K562 (cell line): ENCODE data around the gene G6PC3. TPM values are rescaled to one million over a fixed set of nuclear protein-coding genes. Genes with fewer than 3 reads are reported as not detected.

ENCODE experiments used
- BRCA1 ChIP-seq, 2 experiments: fragments of 450-650 bp in 1 of 2; sonication (generic) in 1 of 2; formaldehyde crosslinking in 1 of 2; IDR thresholded peaks; 2 replicates each; pipeline versions ENCODE4 v1.5.0 to v1.6.1; 2017 to 2020; ENCODE audit warnings: mild to moderate bottlenecking in 1 of 2, missing genetic modification reagents in 1 of 2
- BRF1 ChIP-seq: IDR thresholded peaks from 3 replicates; pipeline ENCODE4 v1.6.1; 2011; ENCODE audit warnings: borderline replicate concordance, mild to moderate bottlenecking; ENCODE audit not compliant: insufficient read length; ENCODE audit errors: extremely low read depth
- CHD2 ChIP-seq: IDR thresholded peaks from 2 replicates; pipeline ENCODE4 v1.6.1; 2011; ENCODE audit warnings: low read depth, low read length
- DNMT1 ChIP-seq: fragments of 450-650 bp; IDR thresholded peaks from 2 replicates; pipeline ENCODE4 v1.6.1; 2016; ENCODE audit warnings: antibody characterized with exemption, mild to moderate bottlenecking
- FOSL1 ChIP-seq: fragments of 200-800 bp; sonication (Bioruptor generic); conservative IDR thresholded peaks from 2 replicates; pipeline ENCODE4 v1.6.1; 2016; ENCODE audit warnings: missing genetic modification characterization, missing compliant biosample characterization
- FOXA1 ChIP-seq: fragments of 450-650 bp; IDR thresholded peaks from 2 replicates; pipeline ENCODE4 v1.6.1; 2016; ENCODE audit warnings: mild to moderate bottlenecking, borderline replicate concordance
- HDAC1 ChIP-seq, 2 experiments: fragments of 450-650 bp; IDR thresholded peaks; 2 replicates each; pipeline ENCODE4 v1.6.1; 2016 to 2017; ENCODE audit warnings: inconsistent platforms in 1 of 2, mild to moderate bottlenecking in 1 of 2, moderate library complexity in 1 of 2
- HLTF ChIP-seq: fragments of 450-650 bp; IDR thresholded peaks from 2 replicates; pipeline ENCODE4 v1.6.1; 2016
- KLF16 ChIP-seq: IDR thresholded peaks from 2 replicates; pipeline ENCODE4 v1.6.1; 2016; ENCODE audit warnings: antibody characterized with exemption
- MTA2 ChIP-seq: fragments of 450-650 bp; IDR thresholded peaks from 2 replicates; pipeline ENCODE4 v1.6.1; 2016; ENCODE audit warnings: low read depth
- NFRKB ChIP-seq: fragments of 450-650 bp; IDR thresholded peaks from 2 replicates; pipeline ENCODE4 v1.6.1; 2016; ENCODE audit warnings: low read depth
- NRF1 ChIP-seq, 2 experiments: fragments of 450-650 bp; IDR thresholded peaks in 1 of 2; conservative IDR thresholded peaks in 1 of 2; 2 replicates each; pipeline ENCODE4 v1.6.1; 2014; ENCODE audit warnings: mild to moderate bottlenecking in 2 of 2
- POLR2G ChIP-seq: fragments of 200-400 bp; formaldehyde crosslinking; IDR thresholded peaks from 2 replicates; pipeline ENCODE4 v1.6.1; 2017; ENCODE audit warnings: low read depth, mild to moderate bottlenecking, antibody characterized with exemption, low read length, moderate library complexity
- RBM15 ChIP-seq: fragments of 200-400 bp; formaldehyde crosslinking; IDR thresholded peaks from 2 replicates; pipeline ENCODE4 v1.6.1; 2018; ENCODE audit warnings: mild to moderate bottlenecking, low read length, moderate library complexity; ENCODE audit not compliant: insufficient read depth
- SPI1 ChIP-seq: IDR thresholded peaks from 2 replicates; pipeline ENCODE4 v1.6.1; 2011; ENCODE audit warnings: low read depth, low read length, control low read depth, borderline replicate concordance
- TAF15 ChIP-seq: fragments of 200-400 bp; formaldehyde crosslinking; IDR thresholded peaks from 2 replicates; pipeline ENCODE4 v1.6.1; 2017; ENCODE audit warnings: mild to moderate bottlenecking, low read depth, low read length, moderate library complexity
- TAF7 ChIP-seq: fragments of 450-650 bp; IDR thresholded peaks from 2 replicates; pipeline ENCODE4 v1.6.1; 2016; ENCODE audit warnings: missing genetic modification characterization, missing compliant biosample characterization
- ZNF184 ChIP-seq: sonication (generic); formaldehyde crosslinking; IDR thresholded peaks from 2 replicates; pipeline ENCODE4 v1.5.0; 2020; ENCODE audit warnings: missing genetic modification reagents
- ZNF217 ChIP-seq: sonication (generic); formaldehyde crosslinking; IDR thresholded peaks from 2 replicates; pipeline ENCODE4 v1.8.0; 2022; ENCODE audit warnings: mild to moderate bottlenecking, missing genetic modification reagents
- ZNF561 ChIP-seq: fragments of 450-650 bp; formaldehyde crosslinking; conservative IDR thresholded peaks from 2 replicates; pipeline ENCODE4 v1.4.0; 2020; ENCODE audit warnings: mild to moderate bottlenecking, moderate library complexity
- polyA plus RNA-seq, 8 experiments: library from polyadenylated mRNA; depleted of rRNA in 4 of 8; stranded (reverse) in 5 of 8; unstranded in 3 of 8; fragments of >200 nt; fragmentation: Nextera tagmentation in 2 of 8; fragmentation: Illumina TruSeq in 1 of 8; extraction: Ambion mirVana in 2 of 8; extraction: Trizol in 1 of 8; gene quantifications; 2 replicates each; pipeline versions ENCODE4 v1.2.1 to v1.2.3, GENCODE V29; 2011 to 2014; ENCODE audit warnings: inconsistent platforms in 1 of 8, missing spikeins in 1 of 8
- total RNA-seq, 7 experiments: library from RNA; depleted of rRNA in 6 of 7; stranded (reverse); fragments of >200 nt in 6 of 7; fragmentation: Illumina TruSeq in 2 of 7; extraction: Trizol in 2 of 7; gene quantifications; 2 replicates each; pipeline versions ENCODE4 v1.2.1 to v1.2.3, GENCODE V29; 2011 to 2021; ENCODE audit warnings: low replicate concordance in 1 of 7
- TF ChIP-seq, protein P1 (sequence below), 2 experiments: fragments of 450-650 bp in 1 of 2; sonication (generic) in 1 of 2; formaldehyde crosslinking; conservative IDR thresholded peaks; 2 replicates each; pipeline versions ENCODE4 v1.4.0 to v1.8.1; 2020 to 2022; ENCODE audit warnings: mild to moderate bottlenecking in 1 of 2, missing genetic modification reagents in 1 of 2
- TF ChIP-seq, protein P2 (sequence below): fragments of 450-650 bp; IDR thresholded peaks from 2 replicates; pipeline ENCODE4 v1.6.1; 2016; ENCODE audit warnings: antibody characterized with exemption
- TF ChIP-seq, protein P3 (sequence below): fragments of 250-450 bp; sonication (Bioruptor Pico); IDR thresholded peaks from 2 replicates; pipeline ENCODE4 v1.5.0; 2021
- TF ChIP-seq, protein P4 (sequence below), 2 experiments: fragments of 450-650 bp in 1 of 2; sonication (generic) in 1 of 2; formaldehyde crosslinking in 1 of 2; IDR thresholded peaks in 1 of 2; conservative IDR thresholded peaks in 1 of 2; 2 replicates each; pipeline versions ENCODE4 v1.6.1 to v1.8.1; 2016 to 2023; ENCODE audit warnings: mild to moderate bottlenecking in 2 of 2, moderate library complexity in 2 of 2, inconsistent platforms in 1 of 2, missing genetic modification reagents in 1 of 2

The G6PC3 gene
- total and polyA plus RNA-seq, 9 of the 15 experiments (the other 6 are each of a cell fraction or from before 2014, with no cell fraction given) = 10.4 to 57.8 (median 31.1) TPM

DNA sequence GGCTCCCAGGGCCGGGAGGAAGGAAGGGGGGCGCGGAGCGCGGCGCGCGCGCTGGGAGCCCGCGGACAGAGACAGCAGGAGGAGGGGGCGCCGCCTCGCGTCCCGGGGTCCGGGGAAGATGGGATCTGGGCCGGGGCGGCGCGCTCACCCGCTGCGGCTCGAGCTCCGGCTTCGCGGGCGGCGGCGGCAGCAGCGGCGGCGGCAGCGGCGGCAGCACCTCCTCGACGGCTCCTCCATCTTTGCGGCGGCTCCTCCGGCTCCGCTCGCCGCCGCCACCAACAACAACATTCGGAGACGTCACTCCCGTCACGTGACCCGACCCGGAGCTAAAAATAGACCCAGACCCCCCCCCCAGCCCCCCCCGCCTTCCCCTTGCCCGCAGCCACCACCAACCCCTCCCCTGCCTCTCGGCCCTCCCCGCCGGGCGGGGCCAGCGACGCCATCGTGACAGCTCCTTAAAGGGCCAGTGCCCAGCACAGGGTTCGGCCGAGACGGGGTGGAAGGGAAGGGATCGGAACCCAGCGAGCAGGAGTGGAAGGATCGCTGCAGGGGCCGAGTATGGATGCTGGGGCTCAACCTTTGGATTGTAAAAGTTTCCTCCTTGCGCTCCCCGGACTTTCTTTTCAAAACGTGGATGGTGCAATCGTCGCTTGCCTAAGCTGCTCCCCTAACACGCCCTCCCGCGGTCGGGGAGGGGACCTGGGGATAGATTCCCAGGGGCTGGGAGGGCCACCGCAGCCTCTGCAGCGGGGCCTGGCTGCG is 53.0 kb downstream of the G6PC3 start, which contains the start of gene HDAC5 (continued):
- TF ChIP-seq, protein P1, sequence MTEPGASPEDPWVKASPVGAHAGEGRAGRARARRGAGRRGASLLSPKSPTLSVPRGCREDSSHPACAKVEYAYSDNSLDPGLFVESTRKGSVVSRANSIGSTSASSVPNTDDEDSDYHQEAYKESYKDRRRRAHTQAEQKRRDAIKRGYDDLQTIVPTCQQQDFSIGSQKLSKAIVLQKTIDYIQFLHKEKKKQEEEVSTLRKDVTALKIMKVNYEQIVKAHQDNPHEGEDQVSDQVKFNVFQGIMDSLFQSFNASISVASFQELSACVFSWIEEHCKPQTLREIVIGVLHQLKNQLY (CRISPR knock-in tag; conservative IDR thresholded peaks at IDR 0.05) = no peak
- TF ChIP-seq RBM15 (no peak), MTA2 (no peak), HLTF (peak; percentile 59; the same call in 1 of the 2 replicates), NRF1 (conservative IDR thresholded peaks at IDR 0.05 in 1 of 2, IDR thresholded peaks at IDR 0.05 in 1 of 2) (0 out of 4 replicates have a peak, but pooled peaks of 1 of the 2 experiments have one; percentile 18), POLR2G (peak; percentile 88), FOXA1 (no peak), BRCA1 (IDR thresholded peaks at IDR 0.05) (no peak), BRCA1 (CRISPR knock-in tag; IDR thresholded peaks at IDR 0.05) (no peak), FOSL1 (tag) (peak; percentile 50; the same call in 1 of the 2 replicates), SPI1 (no peak), ZNF561 (CRISPR knock-in tag) (no peak), DNMT1 (no peak), CHD2 (no peak), TAF7 (tag) (no peak), HDAC1 (IDR thresholded peaks at IDR 0.05) (peak in 1 of 2 experiments; percentile 73; a peak in 2 of 4 replicates), ZNF217 (CRISPR knock-in tag) (no peak), TAF15 (no peak), KLF16 (no peak), ZNF184 (CRISPR knock-in tag) (no peak), NFRKB (no peak), BRF1 (no peak)
- TF ChIP-seq, protein P2, sequence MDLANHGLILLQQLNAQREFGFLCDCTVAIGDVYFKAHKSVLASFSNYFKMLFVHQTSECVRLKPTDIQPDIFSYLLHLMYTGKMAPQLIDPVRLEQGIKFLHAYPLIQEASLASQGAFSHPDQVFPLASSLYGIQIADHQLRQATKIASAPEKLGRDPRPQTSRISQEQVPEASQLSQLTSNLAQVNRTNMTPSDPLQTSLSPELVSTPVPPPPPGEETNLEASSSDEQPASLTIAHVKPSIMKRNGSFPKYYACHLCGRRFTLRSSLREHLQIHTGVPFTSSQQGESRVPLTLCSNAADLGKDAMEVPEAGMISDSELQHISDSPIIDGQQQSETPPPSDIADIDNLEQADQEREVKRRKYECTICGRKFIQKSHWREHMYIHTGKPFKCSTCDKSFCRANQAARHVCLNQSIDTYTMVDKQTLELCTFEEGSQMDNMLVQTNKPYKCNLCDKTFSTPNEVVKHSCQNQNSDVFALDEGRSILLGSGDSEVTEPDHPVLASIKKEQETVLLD = no peak
- TF ChIP-seq, protein P3, sequence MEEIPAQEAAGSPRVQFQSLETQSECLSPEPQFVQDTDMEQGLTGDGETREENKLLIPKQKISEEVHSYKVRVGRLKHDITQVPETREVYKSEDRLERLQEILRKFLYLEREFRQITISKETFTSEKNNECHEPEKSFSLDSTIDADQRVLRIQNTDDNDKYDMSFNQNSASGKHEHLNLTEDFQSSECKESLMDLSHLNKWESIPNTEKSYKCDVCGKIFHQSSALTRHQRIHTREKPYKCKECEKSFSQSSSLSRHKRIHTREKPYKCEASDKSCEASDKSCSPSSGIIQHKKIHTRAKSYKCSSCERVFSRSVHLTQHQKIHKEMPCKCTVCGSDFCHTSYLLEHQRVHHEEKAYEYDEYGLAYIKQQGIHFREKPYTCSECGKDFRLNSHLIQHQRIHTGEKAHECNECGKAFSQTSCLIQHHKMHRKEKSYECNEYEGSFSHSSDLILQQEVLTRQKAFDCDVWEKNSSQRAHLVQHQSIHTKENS = no peak
- TF ChIP-seq, protein P4, sequence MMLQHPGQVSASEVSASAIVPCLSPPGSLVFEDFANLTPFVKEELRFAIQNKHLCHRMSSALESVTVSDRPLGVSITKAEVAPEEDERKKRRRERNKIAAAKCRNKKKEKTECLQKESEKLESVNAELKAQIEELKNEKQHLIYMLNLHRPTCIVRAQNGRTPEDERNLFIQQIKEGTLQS (IDR thresholded peaks at IDR 0.05) = peak; percentile 92
- TF ChIP-seq, protein P4 (CRISPR knock-in tag; conservative IDR thresholded peaks at IDR 0.05) = no peak
